Nephron progenitor cell (in vitro differentiated cells): ENCODE results near the gene RHBDF2.
"Not testable (repeated sequence)": the region's sequence is repeated elsewhere in the genome, so short reads cannot be mapped to it uniquely, and the experiment has no call there.

Source experiments
- DNase-seq: peaks from one replicate; pipeline ENCODE4 v3.0.0; 2021
- H3K27ac Mint-ChIP-seq: 2 replicates; pipeline ENCODE4 v1.8.0; 2021; ENCODE audit warnings: mild to moderate bottlenecking, moderate library complexity, mixed read lengths
- H3K27me3 Mint-ChIP-seq: 2 replicates; pipeline ENCODE4 v1.8.0; 2021; ENCODE audit warnings: mild to moderate bottlenecking, low read depth, mixed read lengths; ENCODE audit not compliant: poor library complexity
- H3K36me3 Mint-ChIP-seq: 2 replicates; pipeline ENCODE4 v1.8.0; 2021; ENCODE audit warnings: low read depth, mixed read lengths
- H3K4me1 Mint-ChIP-seq: 2 replicates; pipeline ENCODE4 v1.8.0; 2021; ENCODE audit warnings: mixed read lengths
- H3K4me3 Mint-ChIP-seq: 2 replicates; pipeline ENCODE4 v1.8.0; 2021; ENCODE audit warnings: mild to moderate bottlenecking, moderate library complexity, mixed read lengths
- H3K9me3 Mint-ChIP-seq: 2 replicates; pipeline ENCODE4 v1.8.0; 2021; ENCODE audit warnings: mild to moderate bottlenecking, moderate library complexity, mixed read lengths
- TF ChIP-seq, protein P1 (sequence below): fragments of 200-600 bp; sonication (generic); IDR thresholded peaks from 2 replicates; pipeline ENCODE4 v1.5.0; 2021; ENCODE audit warnings: antibody characterized with exemption

The RHBDF2 gene

DNA sequence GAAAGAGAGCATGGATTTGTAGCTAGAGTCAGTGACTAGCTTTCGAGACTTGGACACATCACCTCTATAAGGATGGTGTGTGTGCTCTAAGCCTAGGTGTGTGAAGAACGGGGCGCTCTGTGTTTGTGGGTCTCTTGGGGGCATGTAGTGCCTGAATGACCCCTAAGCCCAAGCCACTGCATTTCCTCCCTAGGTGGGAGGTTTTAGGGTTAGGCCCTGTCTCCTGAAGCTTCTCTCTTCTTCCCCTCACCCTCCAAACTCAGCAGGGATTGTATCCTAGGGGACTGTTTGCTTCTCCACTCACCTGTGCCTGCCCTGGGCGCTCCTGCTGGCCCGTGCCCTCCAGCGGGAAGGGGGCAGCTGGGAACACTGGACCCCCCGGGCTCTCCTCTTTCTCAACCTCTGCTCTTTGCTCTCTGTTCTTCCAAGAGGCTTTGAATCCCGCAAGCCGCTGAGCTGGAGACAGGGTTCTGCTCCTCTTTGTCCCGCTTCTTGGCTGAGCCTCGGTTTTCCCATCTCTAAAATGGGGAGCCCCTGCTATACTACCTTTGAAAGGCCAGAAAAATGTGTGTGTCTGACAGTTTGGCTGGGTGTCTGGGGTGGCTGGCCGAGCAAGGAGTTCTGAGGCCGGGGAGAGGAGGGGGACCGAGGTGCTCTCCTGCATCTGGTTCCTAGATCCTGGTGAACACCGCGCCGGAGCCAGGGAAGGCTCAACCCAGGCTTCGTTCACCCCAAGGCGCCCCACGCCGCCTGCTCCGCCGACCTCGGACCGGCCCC lies 35.5 kb upstream of the RHBDF2 start:
- peaks cover 61% of the 10 kb centered on the region for H3K4me1 Mint-ChIP-seq
- H3K36me3 Mint-ChIP-seq: no peaks in the 10 kb centered on the region
- H3K4me3 Mint-ChIP-seq: peak overlapping the region; percentile 56
- DNase-seq: no peak
- H3K27ac Mint-ChIP-seq: no peak overlapping the region
- TF ChIP-seq, protein P1, sequence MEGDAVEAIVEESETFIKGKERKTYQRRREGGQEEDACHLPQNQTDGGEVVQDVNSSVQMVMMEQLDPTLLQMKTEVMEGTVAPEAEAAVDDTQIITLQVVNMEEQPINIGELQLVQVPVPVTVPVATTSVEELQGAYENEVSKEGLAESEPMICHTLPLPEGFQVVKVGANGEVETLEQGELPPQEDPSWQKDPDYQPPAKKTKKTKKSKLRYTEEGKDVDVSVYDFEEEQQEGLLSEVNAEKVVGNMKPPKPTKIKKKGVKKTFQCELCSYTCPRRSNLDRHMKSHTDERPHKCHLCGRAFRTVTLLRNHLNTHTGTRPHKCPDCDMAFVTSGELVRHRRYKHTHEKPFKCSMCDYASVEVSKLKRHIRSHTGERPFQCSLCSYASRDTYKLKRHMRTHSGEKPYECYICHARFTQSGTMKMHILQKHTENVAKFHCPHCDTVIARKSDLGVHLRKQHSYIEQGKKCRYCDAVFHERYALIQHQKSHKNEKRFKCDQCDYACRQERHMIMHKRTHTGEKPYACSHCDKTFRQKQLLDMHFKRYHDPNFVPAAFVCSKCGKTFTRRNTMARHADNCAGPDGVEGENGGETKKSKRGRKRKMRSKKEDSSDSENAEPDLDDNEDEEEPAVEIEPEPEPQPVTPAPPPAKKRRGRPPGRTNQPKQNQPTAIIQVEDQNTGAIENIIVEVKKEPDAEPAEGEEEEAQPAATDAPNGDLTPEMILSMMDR: no peak
- peaks cover 66% of the 10 kb centered on the region for H3K27me3 Mint-ChIP-seq
- H3K9me3 Mint-ChIP-seq: no peaks in the 10 kb centered on the region

DNA sequence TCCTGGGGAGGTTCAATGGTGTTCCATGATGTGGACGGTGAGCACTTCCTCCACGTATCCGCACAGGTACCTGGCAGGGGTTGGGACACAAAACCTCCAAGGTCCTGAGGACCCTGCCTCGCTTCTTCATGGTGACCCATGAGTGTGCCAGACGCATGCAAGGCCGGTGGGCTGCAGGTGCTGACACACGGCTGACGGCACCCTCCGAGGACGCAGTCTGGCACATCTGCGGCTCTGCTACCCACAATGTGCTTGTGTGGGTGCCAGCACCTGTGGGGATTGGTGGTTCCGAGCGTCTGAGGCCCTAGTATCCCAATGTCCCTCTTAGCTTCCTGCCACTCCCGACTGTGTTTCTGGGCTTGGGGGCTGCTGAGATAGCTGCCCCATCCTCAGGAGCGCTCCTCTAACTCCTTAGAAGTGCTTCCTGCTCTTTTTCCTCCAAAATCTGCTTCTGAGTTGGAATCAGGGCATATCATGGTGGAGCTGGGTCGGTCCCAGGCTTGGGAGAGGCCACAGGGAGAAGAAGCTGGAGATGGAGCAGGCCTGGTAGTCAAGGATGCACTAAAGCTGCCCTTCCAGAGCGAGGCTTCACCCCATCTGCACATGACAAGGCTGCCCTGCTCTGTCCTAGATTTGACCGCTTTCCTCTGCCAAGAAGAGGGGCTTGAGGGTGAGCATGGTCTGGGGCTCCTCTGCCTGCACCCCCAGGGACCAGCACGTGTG lies 34.7 kb upstream of the RHBDF2 start:
- Mint-ChIP-seq H3K4me3 (peak overlapping the region; percentile 44), H3K27ac (no peak overlapping the region), H3K27me3 (peaks cover 61% of the 10 kb centered on the region), H3K4me1 (peaks cover 58% of the 10 kb centered on the region), H3K9me3 (no peaks in the 10 kb centered on the region), H3K36me3 (no peaks in the 10 kb centered on the region)
- TF ChIP-seq, protein P1: no peak
- no peak for DNase-seq

DNA sequence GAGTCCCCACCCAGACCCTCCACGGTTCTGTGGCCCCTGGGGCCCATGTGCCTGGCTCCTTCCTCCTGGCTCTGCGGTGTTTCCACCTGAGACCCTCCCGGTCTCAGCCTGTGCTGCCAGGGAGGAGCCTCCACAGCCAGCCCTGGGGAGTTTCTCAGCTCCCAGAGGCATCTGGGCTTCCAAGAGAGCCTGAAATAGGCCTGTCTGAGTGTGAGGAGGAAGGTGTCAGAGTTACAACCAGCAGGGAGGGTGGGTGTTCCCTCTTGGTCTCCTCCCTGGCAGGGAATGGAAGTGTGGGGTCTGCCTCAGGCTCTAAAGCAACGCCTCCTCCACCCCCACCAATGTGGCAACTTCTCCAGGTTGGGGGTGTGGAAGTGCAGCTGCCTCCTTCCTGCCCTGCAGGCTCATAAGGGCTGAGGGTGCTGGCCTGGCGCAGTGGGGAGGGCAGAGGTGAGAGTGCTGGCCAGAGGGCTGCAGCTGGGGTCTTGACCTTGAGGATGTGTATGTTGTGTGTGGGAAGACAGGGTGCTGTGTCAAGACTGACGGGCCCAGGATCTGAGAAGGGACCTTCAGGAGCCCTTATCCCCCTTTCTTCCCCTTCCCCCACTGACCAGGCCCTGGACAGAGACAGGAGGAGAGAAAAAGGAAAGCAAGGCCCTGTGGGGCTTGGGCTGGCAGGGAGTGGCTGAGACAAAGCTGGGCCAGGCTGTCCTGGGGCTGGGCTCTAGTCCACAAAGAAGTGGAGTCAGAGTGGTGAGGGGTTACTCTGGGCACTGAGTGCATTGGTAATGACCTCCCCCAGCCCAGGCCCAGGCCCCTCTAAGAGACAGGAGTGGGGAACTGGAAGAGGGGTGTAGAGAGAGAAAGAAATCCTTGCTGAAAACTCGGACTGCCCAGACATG lies 33.9 kb upstream of the RHBDF2 start:
- H3K27me3 Mint-ChIP-seq: peaks cover 54% of the 10 kb centered on the region
- TF ChIP-seq, protein P1: no peak
- DNase-seq: no peak
- H3K36me3 Mint-ChIP-seq: no peaks in the 10 kb centered on the region
- H3K27ac Mint-ChIP-seq: peak overlapping the region; percentile 88
- peaks cover 57% of the 10 kb centered on the region for H3K4me1 Mint-ChIP-seq
- no peaks in the 10 kb centered on the region for H3K9me3 Mint-ChIP-seq
- peak overlapping the region; percentile 6 for H3K4me3 Mint-ChIP-seq

DNA sequence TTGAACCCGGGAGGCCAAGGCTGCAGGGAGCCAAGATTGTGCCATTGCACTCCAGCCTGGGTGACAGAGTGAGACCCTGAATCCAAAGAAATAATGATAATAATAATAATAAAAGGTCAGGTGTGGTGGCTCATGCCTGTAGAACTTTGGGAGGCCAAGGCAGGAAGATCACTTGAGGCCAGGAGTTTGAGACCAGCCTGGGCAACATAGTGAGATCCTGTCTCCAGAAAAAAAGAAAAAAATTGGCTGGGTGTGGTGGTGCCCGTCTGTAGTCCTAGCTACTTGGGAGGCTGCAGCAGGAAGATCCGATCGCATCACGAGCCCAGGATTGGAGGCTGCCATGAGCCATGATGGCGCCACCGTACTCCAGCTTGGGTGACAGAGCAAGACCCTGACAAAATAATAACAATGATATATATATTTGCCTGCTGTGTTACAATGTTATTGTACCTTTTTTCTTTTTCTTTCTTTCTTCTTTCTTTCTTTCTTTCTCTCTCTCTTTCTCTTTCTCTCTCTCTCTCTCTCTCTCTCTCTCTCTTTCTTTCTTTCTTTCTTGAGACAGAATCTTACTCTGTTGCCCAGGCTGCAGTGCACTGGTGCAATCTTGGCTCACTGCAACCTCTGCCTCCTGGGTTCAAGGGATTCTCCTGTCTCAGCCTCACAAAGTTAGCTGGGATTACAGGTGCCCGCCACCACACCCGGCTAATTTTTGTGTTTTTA lies 32.6 kb upstream of the RHBDF2 start:
- H3K9me3 Mint-ChIP-seq, H3K27ac Mint-ChIP-seq, DNase-seq, H3K4me3 Mint-ChIP-seq, H3K36me3 Mint-ChIP-seq: not testable (repeated sequence)
- Mint-ChIP-seq H3K4me1 (peaks cover 60% of the 10 kb centered on the region), H3K27me3 (peaks cover 44% of the 10 kb centered on the region)

DNA sequence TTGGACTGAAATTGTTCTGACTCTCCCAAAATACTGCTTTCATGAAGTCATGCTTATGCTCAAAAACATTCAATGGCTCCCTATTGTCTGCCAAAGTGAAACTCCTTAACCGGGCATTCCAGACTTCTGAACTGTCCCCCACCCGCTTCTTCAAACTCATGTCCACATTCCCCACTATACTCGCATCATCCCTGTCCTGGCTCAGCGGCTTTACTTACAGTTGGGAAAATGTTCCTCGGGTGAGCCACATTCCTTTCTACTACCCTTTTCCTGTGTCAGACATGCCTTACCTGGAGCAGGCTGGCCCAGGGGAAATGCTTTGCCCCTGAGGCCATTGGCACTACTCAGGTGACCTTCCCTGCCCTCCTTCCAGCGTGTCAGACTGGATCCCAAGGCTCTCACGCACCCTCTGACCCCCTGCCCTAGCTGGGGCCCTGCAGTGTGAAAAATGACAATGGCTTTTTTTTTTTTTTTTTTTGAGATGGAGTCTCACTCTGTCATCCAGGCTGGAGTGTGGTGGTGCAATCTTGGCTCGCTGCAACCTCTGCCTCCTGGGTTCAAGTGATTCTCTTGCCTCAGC lies 30.9 kb upstream of the RHBDF2 start:
- no peaks in the 10 kb centered on the region for H3K36me3 Mint-ChIP-seq
- no peak for DNase-seq
- peaks cover 31% of the 10 kb centered on the region for H3K27me3 Mint-ChIP-seq
- TF ChIP-seq, protein P1: no peak
- H3K4me1 Mint-ChIP-seq: peaks cover 71% of the 10 kb centered on the region
- H3K4me3 Mint-ChIP-seq: peak overlapping the region; percentile 34
- peak overlapping the region; percentile 89 for H3K27ac Mint-ChIP-seq
- no peaks in the 10 kb centered on the region for H3K9me3 Mint-ChIP-seq
